Epithelial cell of proximal tubule (primary cell): ENCODE measurements around the gene USP17L24. TPM values are rescaled to one million over a fixed set of nuclear protein-coding genes. Genes with fewer than 3 reads are reported as not detected.
"Not testable (repeated sequence)": the region's sequence is repeated elsewhere in the genome, so short reads cannot be mapped to it uniquely, and the experiment has no call there.

Experiments used
- DNase-seq: peaks from one replicate; pipeline ENCODE4 v3.0.0-alpha.2; 2011; ENCODE audit warnings: low read depth
- H3K4me3 ChIP-seq: 2 replicates; pipeline ENCODE4 v1.5.1; 2011; ENCODE audit warnings: low read depth, mild to moderate bottlenecking, low read length
- total RNA-seq: library from RNA; depleted of rRNA; stranded (reverse); fragments of >200 nt; gene quantifications from 2 replicates; pipeline ENCODE4 v1.2.3, GENCODE V29; 2015

USP17L24 gene, protein sequence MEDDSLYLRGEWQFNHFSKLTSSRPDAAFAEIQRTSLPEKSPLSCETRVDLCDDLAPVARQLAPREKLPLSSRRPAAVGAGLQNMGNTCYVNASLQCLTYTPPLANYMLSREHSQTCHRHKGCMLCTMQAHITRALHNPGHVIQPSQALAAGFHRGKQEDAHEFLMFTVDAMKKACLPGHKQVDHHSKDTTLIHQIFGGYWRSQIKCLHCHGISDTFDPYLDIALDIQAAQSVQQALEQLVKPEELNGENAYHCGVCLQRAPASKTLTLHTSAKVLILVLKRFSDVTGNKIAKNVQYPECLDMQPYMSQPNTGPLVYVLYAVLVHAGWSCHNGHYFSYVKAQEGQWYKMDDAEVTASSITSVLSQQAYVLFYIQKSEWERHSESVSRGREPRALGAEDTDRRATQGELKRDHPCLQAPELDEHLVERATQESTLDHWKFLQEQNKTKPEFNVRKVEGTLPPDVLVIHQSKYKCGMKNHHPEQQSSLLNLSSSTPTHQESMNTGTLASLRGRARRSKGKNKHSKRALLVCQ
- total RNA-seq, result not detected in 2 replicates

DNA sequence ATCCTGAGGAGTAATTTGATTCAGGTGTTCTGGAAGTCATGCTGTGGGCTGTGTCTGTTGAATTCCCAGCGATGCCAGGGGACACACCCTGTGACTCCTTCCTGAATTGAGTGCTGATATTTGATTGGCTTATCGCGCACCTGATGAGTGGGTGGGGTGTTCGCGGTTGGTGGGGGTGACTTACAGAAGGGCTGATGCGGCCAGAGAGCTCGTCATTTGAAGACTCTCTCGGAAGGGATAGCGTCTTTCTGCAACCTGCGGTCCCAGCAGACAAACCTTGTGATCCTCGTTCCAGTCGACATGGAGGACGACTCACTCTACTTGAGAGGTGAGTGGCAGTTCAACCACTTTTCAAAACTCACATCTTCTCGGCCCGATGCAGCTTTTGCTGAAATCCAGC lies at the start of gene USP17L24:
TSS of gene USP17L24 (plus strand) at position 301 of the 400 bp plus-strand sequence. CDS start at position 301, 0 bp downstream.
- DNase-seq, H3K4me3 ChIP-seq: not testable (repeated sequence)

DNA sequence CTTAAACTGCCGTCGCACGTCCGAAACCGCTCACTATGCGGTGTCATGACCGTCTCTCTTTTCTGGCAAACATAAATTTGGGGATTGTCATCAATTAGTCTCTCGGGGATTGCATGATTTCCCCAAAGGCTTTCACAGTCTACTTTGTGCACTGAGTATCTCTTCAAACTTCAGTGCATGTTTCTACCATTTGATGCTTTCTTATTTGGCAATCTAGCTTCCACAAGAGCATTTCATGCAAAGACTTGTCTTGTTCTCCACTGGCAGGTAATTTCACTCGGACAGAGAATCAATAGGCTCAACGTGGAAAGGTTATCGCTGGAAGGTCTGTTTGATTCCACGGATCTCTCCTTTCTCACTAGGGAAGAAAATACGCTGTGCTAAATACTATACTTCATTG lies 774 bp upstream of the USP17L24 start:
- H3K4me3 ChIP-seq, DNase-seq: not testable (repeated sequence)

DNA sequence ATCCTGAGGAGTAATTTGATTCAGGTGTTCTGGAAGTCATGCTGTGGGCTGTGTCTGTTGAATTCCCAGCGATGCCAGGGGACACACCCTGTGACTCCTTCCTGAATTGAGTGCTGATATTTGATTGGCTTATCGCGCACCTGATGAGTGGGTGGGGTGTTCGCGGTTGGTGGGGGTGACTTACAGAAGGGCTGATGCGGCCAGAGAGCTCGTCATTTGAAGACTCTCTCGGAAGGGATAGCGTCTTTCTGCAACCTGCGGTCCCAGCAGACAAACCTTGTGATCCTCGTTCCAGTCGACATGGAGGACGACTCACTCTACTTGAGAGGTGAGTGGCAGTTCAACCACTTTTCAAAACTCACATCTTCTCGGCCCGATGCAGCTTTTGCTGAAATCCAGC lies 4.6 kb downstream of the USP17L24 start, which contains the start of gene USP17L25:
TSS of gene USP17L25 (plus strand) at position 301 of the 400 bp plus-strand sequence. CDS start at position 301, 0 bp downstream.
- not testable (repeated sequence) for DNase-seq, H3K4me3 ChIP-seq

GRCh38 chr4:9334358-9334757 lies 9.4 kb downstream of the USP17L24 start, which contains the start of gene USP17L26:
Gene USP17L26, plus strand, starts transcription at chr4:9334658. Its CDS starts 0 bp downstream, at chr4:9334658.
- not testable (repeated sequence) for DNase-seq, H3K4me3 ChIP-seq

DNA sequence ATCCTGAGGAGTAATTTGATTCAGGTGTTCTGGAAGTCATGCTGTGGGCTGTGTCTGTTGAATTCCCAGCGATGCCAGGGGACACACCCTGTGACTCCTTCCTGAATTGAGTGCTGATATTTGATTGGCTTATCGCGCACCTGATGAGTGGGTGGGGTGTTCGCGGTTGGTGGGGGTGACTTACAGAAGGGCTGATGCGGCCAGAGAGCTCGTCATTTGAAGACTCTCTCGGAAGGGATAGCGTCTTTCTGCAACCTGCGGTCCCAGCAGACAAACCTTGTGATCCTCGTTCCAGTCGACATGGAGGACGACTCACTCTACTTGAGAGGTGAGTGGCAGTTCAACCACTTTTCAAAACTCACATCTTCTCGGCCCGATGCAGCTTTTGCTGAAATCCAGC lies 14.1 kb downstream of the USP17L24 start, which contains the start of gene USP17L5:
TSS of gene USP17L5 (plus strand) at position 301 of the 400 bp plus-strand sequence. CDS start at position 301, 0 bp downstream.
- H3K4me3 ChIP-seq, DNase-seq: not testable (repeated sequence)

DNA sequence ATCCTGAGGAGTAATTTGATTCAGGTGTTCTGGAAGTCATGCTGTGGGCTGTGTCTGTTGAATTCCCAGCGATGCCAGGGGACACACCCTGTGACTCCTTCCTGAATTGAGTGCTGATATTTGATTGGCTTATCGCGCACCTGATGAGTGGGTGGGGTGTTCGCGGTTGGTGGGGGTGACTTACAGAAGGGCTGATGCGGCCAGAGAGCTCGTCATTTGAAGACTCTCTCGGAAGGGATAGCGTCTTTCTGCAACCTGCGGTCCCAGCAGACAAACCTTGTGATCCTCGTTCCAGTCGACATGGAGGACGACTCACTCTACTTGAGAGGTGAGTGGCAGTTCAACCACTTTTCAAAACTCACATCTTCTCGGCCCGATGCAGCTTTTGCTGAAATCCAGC lies 18.9 kb downstream of the USP17L24 start, which contains the start of gene USP17L27:
TSS of gene USP17L27 (plus strand) at position 301 of the 400 bp plus-strand sequence. CDS start at position 301, 0 bp downstream.
- not testable (repeated sequence) for H3K4me3 ChIP-seq, DNase-seq

GRCh38 chr4:9348593-9348992 lies 23.6 kb downstream of the USP17L24 start, which contains the start of gene USP17L28:
Gene USP17L28, plus strand, starts transcription at chr4:9348893. Its CDS starts 0 bp downstream, at chr4:9348893.
- DNase-seq, H3K4me3 ChIP-seq: not testable (repeated sequence)

DNA sequence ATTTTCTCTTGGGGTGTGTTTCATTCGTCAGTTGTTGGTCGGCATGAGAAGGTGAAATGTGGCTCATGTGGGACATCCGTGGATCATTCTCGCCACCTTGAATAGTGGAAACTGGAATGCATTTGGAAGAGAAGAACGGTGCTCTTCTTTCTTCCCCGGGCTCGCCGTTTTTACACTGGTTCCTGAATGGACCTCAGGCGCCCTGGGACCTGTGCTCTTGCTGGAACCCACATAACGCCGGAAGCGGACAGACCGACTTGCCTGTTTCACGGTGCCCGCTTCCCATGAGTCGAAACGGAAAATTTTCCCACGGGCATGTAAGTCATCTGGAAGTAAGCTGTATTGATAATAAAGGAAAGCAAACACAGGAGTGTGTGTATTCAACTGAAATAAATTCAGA lies 25.9 kb downstream of the USP17L24 start:
- H3K4me3 ChIP-seq, DNase-seq: not testable (repeated sequence)

DNA sequence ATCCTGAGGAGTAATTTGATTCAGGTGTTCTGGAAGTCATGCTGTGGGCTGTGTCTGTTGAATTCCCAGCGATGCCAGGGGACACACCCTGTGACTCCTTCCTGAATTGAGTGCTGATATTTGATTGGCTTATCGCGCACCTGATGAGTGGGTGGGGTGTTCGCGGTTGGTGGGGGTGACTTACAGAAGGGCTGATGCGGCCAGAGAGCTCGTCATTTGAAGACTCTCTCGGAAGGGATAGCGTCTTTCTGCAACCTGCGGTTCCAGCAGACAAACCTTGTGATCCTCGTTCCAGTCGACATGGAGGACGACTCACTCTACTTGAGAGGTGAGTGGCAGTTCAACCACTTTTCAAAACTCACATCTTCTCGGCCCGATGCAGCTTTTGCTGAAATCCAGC lies 28.4 kb downstream of the USP17L24 start, which contains the start of gene USP17L29:
TSS of gene USP17L29 (plus strand) at position 301 of the 400 bp plus-strand sequence. CDS start at position 301, 0 bp downstream.
- not testable (repeated sequence) for H3K4me3 ChIP-seq, DNase-seq

DNA sequence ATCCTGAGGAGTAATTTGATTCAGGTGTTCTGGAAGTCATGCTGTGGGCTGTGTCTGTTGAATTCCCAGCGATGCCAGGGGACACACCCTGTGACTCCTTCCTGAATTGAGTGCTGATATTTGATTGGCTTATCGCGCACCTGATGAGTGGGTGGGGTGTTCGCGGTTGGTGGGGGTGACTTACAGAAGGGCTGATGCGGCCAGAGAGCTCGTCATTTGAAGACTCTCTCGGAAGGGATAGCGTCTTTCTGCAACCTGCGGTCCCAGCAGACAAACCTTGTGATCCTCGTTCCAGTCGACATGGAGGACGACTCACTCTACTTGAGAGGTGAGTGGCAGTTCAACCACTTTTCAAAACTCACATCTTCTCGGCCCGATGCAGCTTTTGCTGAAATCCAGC lies 37.9 kb downstream of the USP17L24 start, which contains the start of gene USP17L30:
TSS of gene USP17L30 (plus strand) at position 301 of the 400 bp plus-strand sequence. CDS start at position 301, 0 bp downstream.
- not testable (repeated sequence) for H3K4me3 ChIP-seq, DNase-seq

Other genes with a start within 250 kb of the USP17L24 start
- gene FAM90A26, start 154.8 kb upstream of the USP17L24 start, total RNA-seq, result not detected in 2 replicates
- gene USP17L10, start 114.5 kb upstream of the USP17L24 start, total RNA-seq, result not detected in 2 replicates
- gene USP17L11, start 109.8 kb upstream of the USP17L24 start, total RNA-seq, result not detected in 2 replicates
- gene USP17L12, start 105.0 kb upstream of the USP17L24 start, total RNA-seq, result not detected in 2 replicates
- gene USP17L13, start 100.3 kb upstream of the USP17L24 start, total RNA-seq, result not detected in 2 replicates
- gene USP17L15, start 90.8 kb upstream of the USP17L24 start, total RNA-seq, result not detected in 2 replicates
- gene USP17L17, start 81.3 kb upstream of the USP17L24 start, total RNA-seq, result not detected in 2 replicates
- gene USP17L18, start 76.5 kb upstream of the USP17L24 start, total RNA-seq, result not detected in 2 replicates
- gene USP17L19, start 71.8 kb upstream of the USP17L24 start, total RNA-seq, result not detected in 2 replicates
- not detected in 2 replicates for gene USP17L20, start 67.0 kb upstream of the USP17L24 start, total RNA-seq
- not detected in 2 replicates for gene USP17L21, start 62.3 kb upstream of the USP17L24 start, total RNA-seq
- gene USP17L22, start 57.5 kb upstream of the USP17L24 start, total RNA-seq, result not detected in 2 replicates
- gene USP17L25, start 4.7 kb downstream of the USP17L24 start, total RNA-seq, result not detected in 2 replicates
- gene USP17L26, start 9.5 kb downstream of the USP17L24 start, total RNA-seq, result not detected in 2 replicates
- not detected in 2 replicates for gene USP17L5, start 14.2 kb downstream of the USP17L24 start, total RNA-seq
- gene USP17L27, start 19.0 kb downstream of the USP17L24 start, total RNA-seq, result not detected in 2 replicates
- not detected in 2 replicates for gene USP17L28, start 23.7 kb downstream of the USP17L24 start, total RNA-seq
- not detected in 2 replicates for gene USP17L29, start 28.5 kb downstream of the USP17L24 start, total RNA-seq
- gene USP17L30, start 38.0 kb downstream of the USP17L24 start, total RNA-seq, result not detected in 2 replicates
- gene DEFB131A, start 119.2 kb downstream of the USP17L24 start, total RNA-seq, result not detected in 2 replicates